ENCODE measurements around the gene NT5C. TPM values are rescaled to one million over a fixed set of nuclear protein-coding genes. Genes with fewer than 3 reads are reported as not detected.

NT5C gene
- total RNA-seq, 1 experiment from 2014 or later = 115 TPM

DNA sequence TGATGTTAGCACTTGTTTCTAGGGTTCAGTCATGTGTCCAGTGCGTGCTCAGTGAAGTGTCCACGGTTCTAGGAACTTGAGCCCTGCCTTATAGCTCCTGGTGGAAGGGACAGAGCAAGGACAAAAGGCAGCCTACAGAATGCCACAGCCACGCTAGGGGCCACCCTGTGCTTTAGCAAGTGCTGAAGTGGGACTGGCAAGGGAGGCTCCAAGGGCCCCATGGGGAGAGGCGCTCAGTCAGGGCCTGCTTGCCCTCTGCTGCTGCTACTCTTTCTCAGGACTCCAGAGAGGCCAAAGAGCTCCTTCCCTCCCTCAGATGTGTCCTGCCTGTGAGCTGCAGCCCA is 6.8 kb downstream of the NT5C start:
- no peaks in the 10 kb centered on the region for H4K20me1 ChIP-seq (ENCODE audit: insufficient read depth)
- H3K27ac ChIP-seq (ENCODE audit: low read depth, low read length) = peak overlapping the region; percentile 93
- POLR2A ChIA-PET = interaction anchor here (0.6 to 5.0 kb wide), 19 partner anchors 9 to 112 kb away, joined by 3 to 44 read pairs (median 4); partner anchors contain the start of genes JPT1 and MRPL58
- H3K9me2 ChIP-seq (ENCODE audit: insufficient read depth) = no peaks in the 10 kb centered on the region
- BruUV-seq (replicated peaks) = TSS peak; percentile 93
- no peak overlapping the region for H2AFZ ChIP-seq (ENCODE audit: low read depth, low read length, poor library complexity, severe bottlenecking)
- CTCF ChIA-PET = interaction anchor here (1.1 to 5.6 kb wide), 5 partner anchors 11 to 477 kb away, joined by 3 to 75 read pairs (median 7); no protein-coding TSS in a partner anchor
- no peak for TF ChIP-seq RAD21 (IDR thresholded peaks at IDR 0.05; ENCODE audit: low read depth)
- no peak for TF ChIP-seq ELF1 (IDR thresholded peaks at IDR 0.05; ENCODE audit: borderline replicate concordance, low read depth)
- no peak for TF ChIP-seq MAX (IDR thresholded peaks at IDR 0.05)
- TF ChIP-seq, protein P1, sequence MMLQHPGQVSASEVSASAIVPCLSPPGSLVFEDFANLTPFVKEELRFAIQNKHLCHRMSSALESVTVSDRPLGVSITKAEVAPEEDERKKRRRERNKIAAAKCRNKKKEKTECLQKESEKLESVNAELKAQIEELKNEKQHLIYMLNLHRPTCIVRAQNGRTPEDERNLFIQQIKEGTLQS (IDR thresholded peaks at IDR 0.05) = no peak
- TF ChIP-seq ZBTB33 (IDR thresholded peaks at IDR 0.05; ENCODE audit: extremely low read depth, insufficient replicate concordance, low read length) = no peak
- no peak for TF ChIP-seq SIN3A (IDR thresholded peaks at IDR 0.05; ENCODE audit: low read depth)
- TF ChIP-seq, protein P2, sequence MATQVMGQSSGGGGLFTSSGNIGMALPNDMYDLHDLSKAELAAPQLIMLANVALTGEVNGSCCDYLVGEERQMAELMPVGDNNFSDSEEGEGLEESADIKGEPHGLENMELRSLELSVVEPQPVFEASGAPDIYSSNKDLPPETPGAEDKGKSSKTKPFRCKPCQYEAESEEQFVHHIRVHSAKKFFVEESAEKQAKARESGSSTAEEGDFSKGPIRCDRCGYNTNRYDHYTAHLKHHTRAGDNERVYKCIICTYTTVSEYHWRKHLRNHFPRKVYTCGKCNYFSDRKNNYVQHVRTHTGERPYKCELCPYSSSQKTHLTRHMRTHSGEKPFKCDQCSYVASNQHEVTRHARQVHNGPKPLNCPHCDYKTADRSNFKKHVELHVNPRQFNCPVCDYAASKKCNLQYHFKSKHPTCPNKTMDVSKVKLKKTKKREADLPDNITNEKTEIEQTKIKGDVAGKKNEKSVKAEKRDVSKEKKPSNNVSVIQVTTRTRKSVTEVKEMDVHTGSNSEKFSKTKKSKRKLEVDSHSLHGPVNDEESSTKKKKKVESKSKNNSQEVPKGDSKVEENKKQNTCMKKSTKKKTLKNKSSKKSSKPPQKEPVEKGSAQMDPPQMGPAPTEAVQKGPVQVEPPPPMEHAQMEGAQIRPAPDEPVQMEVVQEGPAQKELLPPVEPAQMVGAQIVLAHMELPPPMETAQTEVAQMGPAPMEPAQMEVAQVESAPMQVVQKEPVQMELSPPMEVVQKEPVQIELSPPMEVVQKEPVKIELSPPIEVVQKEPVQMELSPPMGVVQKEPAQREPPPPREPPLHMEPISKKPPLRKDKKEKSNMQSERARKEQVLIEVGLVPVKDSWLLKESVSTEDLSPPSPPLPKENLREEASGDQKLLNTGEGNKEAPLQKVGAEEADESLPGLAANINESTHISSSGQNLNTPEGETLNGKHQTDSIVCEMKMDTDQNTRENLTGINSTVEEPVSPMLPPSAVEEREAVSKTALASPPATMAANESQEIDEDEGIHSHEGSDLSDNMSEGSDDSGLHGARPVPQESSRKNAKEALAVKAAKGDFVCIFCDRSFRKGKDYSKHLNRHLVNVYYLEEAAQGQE (IDR thresholded peaks at IDR 0.05; ENCODE audit: low read depth) = no peak
- TF ChIP-seq YY1 (IDR thresholded peaks at IDR 0.05; ENCODE audit: extremely low read depth, insufficient replicate concordance, low read depth, low read length) = no peak
- no peak for TF ChIP-seq EGR1 (IDR thresholded peaks at IDR 0.05; ENCODE audit: low read depth)
- TF ChIP-seq EZH2phosphoT487 (IDR thresholded peaks at IDR 0.05; ENCODE audit: borderline replicate concordance) = no peak
- H3K4me3 ChIP-seq (replicated peaks in 1 of 2; ENCODE audit: low read depth in 1 of 2, low read length in 2 of 2) = peak overlapping the region; percentile 30 to 55
- peaks cover 82% of the 10 kb centered on the region for H3K79me2 ChIP-seq (ENCODE audit: insufficient read depth, low read length)
- DNase-seq (ENCODE audit: low read depth, low spot score) (no peak), ATAC-seq (peak; percentile 29)
- peak overlapping the region; percentile 78 for H3K9ac ChIP-seq (ENCODE audit: low read length)
- intact Hi-C loops (cut with micrococcal nuclease) = loop anchor here (2.0 kb wide), 1 partner anchor 74 kb away; no protein-coding TSS in a partner anchor
- peaks cover 40 to 71% of the 10 kb centered on the region in 2 experiments for H3K4me1 ChIP-seq (ENCODE audit: control insufficient read depth in 1 of 2, insufficient read depth in 2 of 2, low read length in 2 of 2)
- H3K9me3 ChIP-seq (ENCODE audit: control insufficient read depth in 1 of 2, insufficient read depth in 1 of 2, low read depth in 1 of 2, low read length in 2 of 2) = no peaks in the 10 kb centered on the region
- H3K27me3 ChIP-seq (ENCODE audit: insufficient read depth, low read length) = no peaks in the 10 kb centered on the region
- H3K4me2 ChIP-seq (ENCODE audit: low read length) = peak overlapping the region; percentile 81
- peaks cover 0 to 31% of the 10 kb centered on the region in 2 experiments; a peak in 2 of 4 replicates for H3K36me3 ChIP-seq (ENCODE audit: control insufficient read depth in 1 of 2, insufficient read depth in 2 of 2, low read length in 2 of 2)
- RAD21 ChIA-PET (ENCODE audit: low non-redundant PET in 1 of 2, low total read pairs in 2 of 2, uncharacterized antibody in 2 of 2, unreplicated experiment in 2 of 2) = interaction anchor here (1.0 to 2.1 kb wide), 3 partner anchors 9 to 11 kb away, joined by 3 to 10 read pairs (median 6); no protein-coding TSS in a partner anchor

Measured in HCT116 (cell line).